GM19025 (cell line): ENCODE results near the gene KCNAB2.

Experiments used
- ATAC-seq: cut with Tn5 transposase; IDR thresholded peaks from one replicate; pipeline ENCODE4 v1.9.1; 2021; ENCODE audit warnings: mild to moderate bottlenecking, low read depth, moderate library complexity; ENCODE audit not compliant: unreplicated experiment

Gene KCNAB2

GRCh38 chr1:6105763-6106162, 60.1 kb downstream of the KCNAB2 start:
- no peak for ATAC-seq

- no peak for ATAC-seq
Observed at GRCh38 chr1:6106321-6106731, 60.6 kb downstream of the KCNAB2 start.

- no peak for ATAC-seq
Observed at GRCh38 chr1:6106977-6107376, 61.3 kb downstream of the KCNAB2 start.

GRCh38 chr1:6107409-6108356, 62.0 kb downstream of the KCNAB2 start:
- no peak for ATAC-seq

GRCh38 chr1:6108476-6108875, 62.8 kb downstream of the KCNAB2 start:
- no peak for ATAC-seq

- no peak for ATAC-seq
Observed at GRCh38 chr1:6108937-6109614, 63.4 kb downstream of the KCNAB2 start.

- ATAC-seq: no peak
Observed at GRCh38 chr1:6109688-6110087, 64.0 kb downstream of the KCNAB2 start.

GRCh38 chr1:6110326-6110725, 64.6 kb downstream of the KCNAB2 start:
- no peak for ATAC-seq

GRCh38 chr1:6111571-6111970, 65.9 kb downstream of the KCNAB2 start:
- ATAC-seq: no peak

GRCh38 chr1:6111991-6112689, 66.5 kb downstream of the KCNAB2 start:
- no peak for ATAC-seq

- no peak for ATAC-seq
Observed at GRCh38 chr1:6112690-6113005, 67.0 kb downstream of the KCNAB2 start.

- no peak for ATAC-seq
Observed at GRCh38 chr1:6113116-6113515, 67.4 kb downstream of the KCNAB2 start.

- no peak for ATAC-seq
Observed at GRCh38 chr1:6113745-6114144, 68.1 kb downstream of the KCNAB2 start.

GRCh38 chr1:6116137-6116536, 70.4 kb downstream of the KCNAB2 start:
- ATAC-seq: no peak

GRCh38 chr1:6117064-6117463, 71.4 kb downstream of the KCNAB2 start:
- ATAC-seq: no peak

- no peak for ATAC-seq
Observed at GRCh38 chr1:6117624-6118023, 71.9 kb downstream of the KCNAB2 start.

GRCh38 chr1:6118415-6118814, 72.7 kb downstream of the KCNAB2 start:
- ATAC-seq: no peak

GRCh38 chr1:6121021-6121421, 75.3 kb downstream of the KCNAB2 start:
- ATAC-seq: no peak

GRCh38 chr1:6121651-6122370, 76.1 kb downstream of the KCNAB2 start:
- no peak for ATAC-seq

GRCh38 chr1:6123083-6123482, 77.4 kb downstream of the KCNAB2 start:
- ATAC-seq: no peak

GRCh38 chr1:6123816-6124215, 78.1 kb downstream of the KCNAB2 start:
- no peak for ATAC-seq
